Endothelial cell of umbilical vein (primary cell): ENCODE results near the gene OARD1. TPM values are rescaled to one million over a fixed set of nuclear protein-coding genes. Genes with fewer than 3 reads are reported as not detected.

Experiments
- BruUV-seq: library from RNA; stranded (reverse); fragments of 400-500 nt; replicated peaks from 2 replicates; lab custom pipeline; 2021; lab: Mats Ljungman, UMichigan
- CTCF ChIA-PET: fragments of 300-600, 350-600 bp; sonication (Branson Sonifier 250); formaldehyde crosslinking; loops from one replicate; lab custom pipeline; 2021; ENCODE audit warnings: antibody characterized with exemption, inconsistent platforms; lab: Charles Lee
- POLR2A ChIA-PET: fragments of 300-600, 350-600 bp; sonication (Branson Sonifier 250); formaldehyde crosslinking; loops from one replicate; lab custom pipeline; 2021; ENCODE audit warnings: antibody characterized with exemption, inconsistent platforms; lab: Charles Lee
- DNase-seq: peaks from one replicate; pipeline ENCODE4 v3.0.0-alpha.2; 2011; ENCODE audit warnings: low read depth, low spot score
- FAIRE-seq: peaks from 2 replicates; lab custom pipeline; 2011; peaks lifted over from hg19 to GRCh38; lab: Jason Lieb, UNC
- H2AFZ ChIP-seq: 2 replicates; pipeline ENCODE4 v1.6.0; 2012; ENCODE audit warnings: low read depth, low read length, control low read depth, inconsistent platforms
- H3K27ac ChIP-seq: 2 replicates; pipeline ENCODE4 v1.5.1; 2011; ENCODE audit warnings: low read depth, mild to moderate bottlenecking, control low read depth, low read length, moderate library complexity; ENCODE audit not compliant: insufficient read depth
- H3K27me3 ChIP-seq, 2 experiments: 2 replicates each; pipeline versions ENCODE4 v1.6.0 to v1.6.1; 2011; ENCODE audit warnings: low read length in 2 of 2, mixed read lengths in 1 of 2; ENCODE audit not compliant: control insufficient read depth in 2 of 2, insufficient read depth in 2 of 2
- H3K36me3 ChIP-seq, 2 experiments: 2 replicates in 1 of 2; 3 replicates in 1 of 2; pipeline ENCODE4 v1.5.1; 2011; ENCODE audit warnings: low read length in 2 of 2, mild to moderate bottlenecking in 1 of 2, moderate library complexity in 1 of 2; ENCODE audit not compliant: control insufficient read depth in 2 of 2, insufficient read depth in 2 of 2; ENCODE audit errors: extremely low read depth in 1 of 2
- H3K4me1 ChIP-seq: 3 replicates; pipeline ENCODE4 v1.5.1; 2011; ENCODE audit warnings: mild to moderate bottlenecking, low read length; ENCODE audit not compliant: control insufficient read depth, insufficient read depth; ENCODE audit errors: extremely low read depth
- H3K4me2 ChIP-seq: 2 replicates; pipeline ENCODE4 v1.6.1; 2011; ENCODE audit warnings: low read length, control low read depth, mixed read lengths; ENCODE audit not compliant: insufficient read depth
- H3K4me3 ChIP-seq, 3 experiments: fragments of 200-600 bp in 1 of 3; sonication (generic), shearing (Covaris generic) in 1 of 3; replicated peaks in 1 of 3; 2 replicates each; pipeline ENCODE4 v1.5.1; 2011 to 2016; ENCODE audit warnings: control low read depth in 3 of 3, low read length in 3 of 3, mild to moderate bottlenecking in 2 of 3, inconsistent platforms in 1 of 3, low read depth in 1 of 3, moderate library complexity in 1 of 3; ENCODE audit not compliant: insufficient read depth in 1 of 3
- H3K79me2 ChIP-seq: 2 replicates; pipeline ENCODE4 v1.6.0; 2012; ENCODE audit warnings: low read length, inconsistent platforms; ENCODE audit not compliant: control insufficient read depth, insufficient read depth
- H3K9ac ChIP-seq: replicated peaks from 2 replicates; pipeline ENCODE3; 2011; ENCODE audit warnings: low read length, control low read depth; ENCODE audit not compliant: insufficient read depth; ENCODE audit errors: extremely low read depth
- H3K9me1 ChIP-seq: replicated peaks from 3 replicates; pipeline ENCODE4 v1.6.0; 2011; ENCODE audit warnings: mild to moderate bottlenecking, low read length; ENCODE audit not compliant: control insufficient read depth, insufficient read depth; ENCODE audit errors: extremely low read depth
- H3K9me3 ChIP-seq: replicated peaks from 2 replicates; pipeline ENCODE4 v1.5.1; 2012; ENCODE audit warnings: low read length, inconsistent platforms; ENCODE audit not compliant: control insufficient read depth, insufficient read depth
- H4K20me1 ChIP-seq: replicated peaks from 2 replicates; pipeline ENCODE3; 2011; ENCODE audit warnings: mild to moderate bottlenecking, low read length; ENCODE audit not compliant: control insufficient read depth, insufficient read depth; ENCODE audit errors: extremely low read depth
- CTCF ChIP-seq, 2 donors: IDR thresholded peaks; 1 replicate in 1 of 2; 2 replicates in 1 of 2; pipeline ENCODE4 v1.5.1; 2011; ENCODE audit warnings: low read length in 2 of 2, mild to moderate bottlenecking in 2 of 2, moderate library complexity in 2 of 2, control low read depth in 1 of 2, inconsistent platforms in 1 of 2, low read depth in 1 of 2; ENCODE audit not compliant: insufficient read depth in 1 of 2; ENCODE audit errors: extremely low read depth in 1 of 2
- EZH2 ChIP-seq: IDR thresholded peaks from 2 replicates; pipeline ENCODE4 v1.6.1; 2012; ENCODE audit warnings: borderline replicate concordance, low read depth, mild to moderate bottlenecking, moderate library complexity, low read length, inconsistent platforms; ENCODE audit not compliant: severe bottlenecking
- FOS ChIP-seq: IDR thresholded peaks from 2 replicates; pipeline ENCODE4 v1.6.1; 2011; ENCODE audit warnings: mild to moderate bottlenecking, low read length, moderate library complexity, borderline replicate concordance; ENCODE audit not compliant: insufficient read depth
- GATA2 ChIP-seq: IDR thresholded peaks from 2 replicates; pipeline ENCODE4 v1.7.0; 2011; ENCODE audit warnings: low read depth, mild to moderate bottlenecking, moderate library complexity, mixed read lengths, low read length; ENCODE audit not compliant: insufficient read length, insufficient read depth
- JUN ChIP-seq: IDR thresholded peaks from 2 replicates; pipeline ENCODE4 v1.6.1; 2011; ENCODE audit warnings: borderline replicate concordance, low read depth; ENCODE audit not compliant: insufficient read length, insufficient read depth
- MAX ChIP-seq: IDR thresholded peaks from 2 replicates; pipeline ENCODE4 v1.6.1; 2011; ENCODE audit not compliant: insufficient read depth, insufficient read length
- MYC ChIP-seq: IDR thresholded peaks from one replicate; pipeline ENCODE4 v1.6.1; 2011; ENCODE audit warnings: mild to moderate bottlenecking, low read depth, low read length
- POLR2A ChIP-seq: IDR thresholded peaks from 2 replicates; pipeline ENCODE4 v1.6.1; 2012; ENCODE audit warnings: low read depth, mild to moderate bottlenecking, control low read depth, low read length
- POLR2AphosphoS5 ChIP-seq: IDR thresholded peaks from 2 replicates; pipeline ENCODE4 v1.6.1; 2012; ENCODE audit warnings: low read depth, mild to moderate bottlenecking, control low read depth, low read length, moderate library complexity; ENCODE audit not compliant: insufficient read depth
- dilution Hi-C: fragments of 300-500 bp; cut with MboI; formaldehyde crosslinking; loops from one replicate; pipeline ENCODE4 v1.15.0; 2019; ENCODE audit warnings: low sequenced_read_pairs; ENCODE audit not compliant: extremely low pct_ligation_motif_present
- intact Hi-C: fragments of 100-400 bp; cut with micrococcal nuclease; formaldehyde crosslinking; loops from one replicate; pipeline ENCODE4 v1.10.0; 2022
- polyA plus RNA-seq, 4 experiments: library from polyadenylated mRNA; depleted of rRNA in 3 of 4; stranded (reverse) in 3 of 4; unstranded in 1 of 4; fragments of >200 nt; gene quantifications; 2 replicates each; pipeline versions ENCODE4 v1.2.1 to v1.2.3, GENCODE V29; 2011 to 2012; ENCODE audit warnings: missing spikeins in 1 of 4
- total RNA-seq: library from RNA; stranded (reverse); gene quantifications from 2 replicates; pipeline ENCODE4 v1.2.3, GENCODE V29; 2021

The OARD1 gene
- total and polyA plus RNA-seq, 2 donors (not counting 3 experiments of a cell fraction or from before 2014, with no cell fraction given): 5.2 to 13.0 TPM

- no peaks in the 10 kb centered on the region for H3K79me2 ChIP-seq
- POLR2A ChIA-PET: interaction anchor here (0.7 kb wide), 1 partner anchor 14 kb away, joined by 5 read pairs; no protein-coding TSS in a partner anchor
- no peak overlapping the region for H3K9ac ChIP-seq
- no peaks in the 10 kb centered on the region for H3K9me3 ChIP-seq
- dilution Hi-C loops (no loop called here), intact Hi-C loops (no loop called here)
- peaks cover under 1% of the 10 kb centered on the region for H3K4me1 ChIP-seq
- DNase-seq (no peak), FAIRE-seq (no peak)
- no peak overlapping the region for H3K27ac ChIP-seq
- no peaks in the 10 kb centered on the region for H3K27me3 ChIP-seq
- no peak overlapping the region for H3K4me2 ChIP-seq
- CTCF ChIA-PET: interaction anchor here (1.4 kb wide), 1 partner anchor 78 kb away, joined by 6 read pairs; no protein-coding TSS in a partner anchor
- TF ChIP-seq POLR2AphosphoS5 (no peak), JUN (no peak), MAX (no peak), GATA2 (no peak), POLR2A (no peak), MYC (no peak), EZH2 (no peak), CTCF (IDR thresholded peaks at IDR 0.05; ENCODE audit: extremely low read depth in 1 of 2, insufficient read depth in 1 of 2, low read depth in 1 of 2, low read length in 2 of 2) (no peak), FOS (no peak)
- H3K4me3 ChIP-seq: no peak overlapping the region
- no peaks in the 10 kb centered on the region for H4K20me1 ChIP-seq
- no peaks in the 10 kb centered on the region for H3K9me1 ChIP-seq
- peaks cover 3% of the 10 kb centered on the region in 2 experiments for H3K36me3 ChIP-seq
- H2AFZ ChIP-seq: no peak overlapping the region
- BruUV-seq: no TSS peak
Measured at GRCh38 chr6:41103847-41104246, 31.7 kb upstream of the OARD1 start.
